Measurements from ENCODE around the gene IPO13. TPM values are rescaled to one million over a fixed set of nuclear protein-coding genes. Genes with fewer than 3 reads are reported as not detected.

The IPO13 gene
- total RNA-seq, 1 donor from 2014 or later = 6.2 TPM

DNA sequence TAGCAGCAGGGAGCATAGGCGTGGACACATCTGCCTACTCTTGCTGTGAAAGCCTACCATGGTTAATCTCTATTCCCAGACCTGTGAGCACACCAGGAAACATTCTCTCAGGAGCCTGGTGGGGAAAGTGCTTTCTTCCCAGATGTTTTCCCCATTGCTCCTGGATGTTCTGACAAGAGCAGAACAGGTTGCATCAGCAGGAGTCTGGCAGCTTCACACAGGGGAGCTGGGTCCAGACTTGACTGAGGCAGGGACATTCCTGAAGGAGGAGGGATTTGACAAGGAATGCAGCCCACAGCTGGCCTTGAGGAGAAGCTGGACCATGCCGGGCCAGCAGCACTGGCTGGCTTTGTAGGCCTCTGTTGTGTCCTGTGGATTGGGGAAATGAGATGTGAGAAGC lies 34.1 kb upstream of the IPO13 start:
- Histone ChIP-seq H3K9me3 (no peaks in the 10 kb centered on the region), H3K4me1 (no peaks in the 10 kb centered on the region), H3K4me3 (no peak overlapping the region), H3K27ac (no peak overlapping the region), H3K36me3 (no peaks in the 10 kb centered on the region), H3K27me3 (no peaks in the 10 kb centered on the region)
- intact Hi-C loops (cut with DNase I) = no loop called here
- TF ChIP-seq, protein P1, sequence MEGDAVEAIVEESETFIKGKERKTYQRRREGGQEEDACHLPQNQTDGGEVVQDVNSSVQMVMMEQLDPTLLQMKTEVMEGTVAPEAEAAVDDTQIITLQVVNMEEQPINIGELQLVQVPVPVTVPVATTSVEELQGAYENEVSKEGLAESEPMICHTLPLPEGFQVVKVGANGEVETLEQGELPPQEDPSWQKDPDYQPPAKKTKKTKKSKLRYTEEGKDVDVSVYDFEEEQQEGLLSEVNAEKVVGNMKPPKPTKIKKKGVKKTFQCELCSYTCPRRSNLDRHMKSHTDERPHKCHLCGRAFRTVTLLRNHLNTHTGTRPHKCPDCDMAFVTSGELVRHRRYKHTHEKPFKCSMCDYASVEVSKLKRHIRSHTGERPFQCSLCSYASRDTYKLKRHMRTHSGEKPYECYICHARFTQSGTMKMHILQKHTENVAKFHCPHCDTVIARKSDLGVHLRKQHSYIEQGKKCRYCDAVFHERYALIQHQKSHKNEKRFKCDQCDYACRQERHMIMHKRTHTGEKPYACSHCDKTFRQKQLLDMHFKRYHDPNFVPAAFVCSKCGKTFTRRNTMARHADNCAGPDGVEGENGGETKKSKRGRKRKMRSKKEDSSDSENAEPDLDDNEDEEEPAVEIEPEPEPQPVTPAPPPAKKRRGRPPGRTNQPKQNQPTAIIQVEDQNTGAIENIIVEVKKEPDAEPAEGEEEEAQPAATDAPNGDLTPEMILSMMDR (IDR thresholded peaks at IDR 0.05) = no peak
- peak in 1 of 2 donors; percentile 59 for DNase-seq (ENCODE audit: low spot score in 2 of 2)

DNA sequence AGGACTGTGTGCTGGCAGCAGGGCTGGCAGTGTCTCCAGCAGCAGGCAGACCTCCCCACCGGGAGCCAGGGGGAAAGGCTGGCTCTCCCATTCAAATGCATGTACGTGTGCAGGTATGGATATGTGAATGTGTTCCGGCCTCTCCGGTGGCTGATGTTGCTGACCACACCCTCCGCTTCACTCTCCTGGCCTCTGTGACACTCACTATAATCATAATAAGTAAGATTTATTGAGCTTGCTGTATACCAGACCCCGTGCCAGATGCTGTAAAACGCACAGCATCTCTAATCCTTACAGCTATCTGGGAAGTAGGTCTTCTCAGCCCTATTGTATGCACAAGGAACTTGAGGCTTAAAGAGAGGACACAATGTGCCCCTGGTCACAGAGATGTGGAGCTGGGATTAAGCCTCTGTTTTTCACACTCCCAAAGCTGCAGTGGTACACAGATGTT lies 33.7 kb upstream of the IPO13 start:
- H3K36me3 ChIP-seq = no peaks in the 10 kb centered on the region
- H3K4me3 ChIP-seq = no peak overlapping the region
- TF ChIP-seq, protein P1 (IDR thresholded peaks at IDR 0.05) = no peak
- intact Hi-C loops (cut with DNase I) = no loop called here
- DNase-seq (ENCODE audit: low spot score in 2 of 2) = no peak
- no peaks in the 10 kb centered on the region for H3K4me1 ChIP-seq
- H3K27me3 ChIP-seq = no peaks in the 10 kb centered on the region
- H3K9me3 ChIP-seq = no peaks in the 10 kb centered on the region
- H3K27ac ChIP-seq = no peak overlapping the region

DNA sequence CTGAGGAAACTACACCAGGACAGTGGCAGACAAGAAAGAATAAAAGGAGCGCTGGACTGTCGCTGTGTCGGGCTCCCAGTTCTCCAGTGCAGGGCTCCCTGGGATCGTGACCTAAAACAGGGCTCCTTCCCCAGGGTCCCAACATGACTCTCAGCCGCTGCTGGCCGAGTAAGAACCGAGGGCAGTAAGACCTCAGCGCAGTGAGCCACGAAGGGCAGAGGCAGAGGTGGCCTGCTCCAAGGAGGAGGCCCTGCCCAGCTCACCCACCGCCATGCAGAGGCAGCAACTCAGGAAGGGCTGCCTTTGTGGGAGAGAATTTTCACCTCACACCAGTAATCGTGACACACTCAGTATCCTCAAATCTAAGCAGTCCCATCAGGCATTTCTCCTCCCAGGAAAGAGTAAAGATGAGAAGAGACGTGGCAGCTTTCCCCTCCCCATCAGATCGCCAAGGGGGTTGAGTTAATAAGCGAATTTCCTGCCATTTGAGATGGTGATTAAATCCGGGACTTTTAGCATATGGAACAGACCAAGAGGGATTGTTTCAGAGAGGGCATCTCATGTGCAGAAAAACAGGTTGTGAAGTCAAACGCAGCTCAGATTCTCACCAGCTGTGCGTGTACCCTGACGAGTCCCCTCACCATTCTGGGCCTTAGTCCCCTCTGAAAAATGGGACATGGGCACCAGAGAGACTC lies 32.9 kb upstream of the IPO13 start:
- no peak for DNase-seq (ENCODE audit: low spot score in 2 of 2)
- no peak overlapping the region for H3K27ac ChIP-seq

DNA sequence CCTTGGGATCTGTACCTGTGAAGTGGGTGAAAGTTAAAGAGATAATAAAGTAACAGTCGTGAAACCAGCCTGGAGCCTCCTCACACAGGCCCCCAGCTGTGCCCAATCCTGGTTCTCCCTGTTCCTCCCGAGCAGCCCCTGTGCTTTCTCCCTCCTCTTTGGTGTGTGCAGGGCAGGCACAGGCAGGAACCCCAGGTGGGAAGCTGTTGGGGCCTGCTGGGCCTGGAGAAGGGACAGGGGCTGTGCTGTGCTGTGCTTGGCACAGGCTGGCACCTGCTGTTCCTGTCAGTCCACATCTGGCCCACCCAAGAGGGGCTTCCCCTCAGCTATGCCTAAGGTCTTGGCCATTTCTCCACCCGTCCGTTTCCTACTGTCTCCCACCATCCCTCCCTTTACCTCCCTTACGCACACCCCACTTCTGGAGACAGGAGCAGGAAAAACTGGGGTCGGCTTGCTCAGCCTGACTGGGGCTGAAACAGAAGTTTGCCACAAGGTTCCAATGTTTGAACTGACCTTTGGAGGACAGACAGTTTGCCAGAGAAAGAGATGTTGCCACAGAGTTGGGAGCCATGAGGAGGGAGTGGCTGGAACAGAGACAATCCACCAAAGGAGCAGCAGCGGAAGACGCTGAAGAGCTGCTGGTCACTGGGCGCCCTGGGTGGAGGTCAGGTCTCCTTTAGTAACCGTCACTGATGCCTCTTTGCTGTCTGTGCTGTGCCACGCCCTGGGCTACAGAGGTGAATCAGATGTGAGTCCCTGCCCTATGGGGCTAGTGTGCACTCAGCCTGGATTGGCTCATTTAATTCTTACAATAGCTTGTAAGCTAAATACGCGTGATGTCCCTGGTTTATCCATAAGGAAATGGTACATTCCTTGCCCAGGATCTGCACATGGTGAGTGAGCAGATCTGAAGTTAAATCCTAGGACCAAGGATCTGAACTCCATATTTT lies 31.9 kb upstream of the IPO13 start:
- Histone ChIP-seq H3K9me3 (no peaks in the 10 kb centered on the region), H3K36me3 (peaks cover 0 to 3% of the 10 kb centered on the region in 2 donors), H3K4me3 (no peak overlapping the region), H3K27ac (no peak overlapping the region), H3K27me3 (no peaks in the 10 kb centered on the region), H3K4me1 (no peaks in the 10 kb centered on the region)
- no peak for DNase-seq (ENCODE audit: low spot score in 2 of 2)
- TF ChIP-seq, protein P1 (IDR thresholded peaks at IDR 0.05) = no peak
- intact Hi-C loops (cut with DNase I) = no loop called here

More for the DNA sequence above, 32.9 kb upstream of the IPO13 start:
- Histone ChIP-seq H3K36me3 (no peaks in the 10 kb centered on the region), H3K27me3 (no peaks in the 10 kb centered on the region), H3K4me1 (no peaks in the 10 kb centered on the region), H3K4me3 (no peak overlapping the region), H3K9me3 (no peaks in the 10 kb centered on the region)
- TF ChIP-seq, protein P1 (IDR thresholded peaks at IDR 0.05) = no peak
- intact Hi-C loops (cut with DNase I) = no loop called here

DNA sequence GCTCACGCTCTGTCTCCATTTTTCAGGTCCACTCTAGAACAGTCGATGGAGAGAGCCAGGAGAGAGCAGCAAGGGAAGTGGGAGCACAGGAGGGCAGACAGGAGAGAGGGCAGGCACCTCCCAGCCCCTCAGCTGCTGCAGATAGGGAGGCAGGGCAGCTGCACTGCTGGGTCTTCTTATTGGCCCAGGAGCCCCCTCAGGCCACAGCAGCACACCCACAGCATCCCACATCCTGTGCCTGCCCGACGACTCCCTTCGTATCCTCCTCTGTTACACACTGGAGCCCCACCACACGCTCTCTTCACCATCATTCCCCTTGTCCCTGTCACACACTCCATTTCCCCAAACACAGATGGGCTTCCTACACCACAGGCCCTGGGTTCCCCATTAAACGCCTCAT lies 26.8 kb upstream of the IPO13 start:
- Histone ChIP-seq H3K9me3 (no peaks in the 10 kb centered on the region), H3K4me1 (no peaks in the 10 kb centered on the region), H3K36me3 (peaks cover 0 to 15% of the 10 kb centered on the region in 2 donors), H3K4me3 (no peak overlapping the region), H3K27ac (no peak overlapping the region), H3K27me3 (no peaks in the 10 kb centered on the region)
- DNase-seq (ENCODE audit: low spot score in 2 of 2) = no peak
- intact Hi-C loops (cut with DNase I) = no loop called here
- TF ChIP-seq, protein P1 (IDR thresholded peaks at IDR 0.05) = no peak

Measured in ascending aorta (tissue), 2 donors.